Measurements from ENCODE around the gene ZXDC.

GRCh38 chr3:126485176-126485897 is 9.6 kb upstream of the ZXDC start:
- TF ChIP-seq POLR2A (IDR thresholded peaks at IDR 0.05; ENCODE audit: low read depth, low read length) = no peak
- no peak for TF ChIP-seq POU2F2 (IDR thresholded peaks at IDR 0.05; ENCODE audit: low read depth, low read length)
- TF ChIP-seq POLR2AphosphoS5 (IDR thresholded peaks at IDR 0.05; ENCODE audit: low read depth, low read length) = no peak

Data from GM12891 (cell line).